Skeletal muscle cell (primary cell): ENCODE measurements around the gene MRPS27.
A peak's percentile ranks its signal among the peaks of the same experiment; 100 is the strongest.

Experiments
- DNase-seq: peaks from one replicate; pipeline ENCODE4 v3.0.0-alpha.2; 2010; ENCODE audit warnings: low read depth
- H3K4me3 ChIP-seq: 2 replicates; pipeline ENCODE4 v1.5.1; 2011; ENCODE audit warnings: low read depth, mild to moderate bottlenecking, control low read depth, low read length, moderate library complexity

Gene MRPS27

GRCh38 chr5:72213482-72213881 lies 106.6 kb downstream of the MRPS27 start:
- H3K4me3 ChIP-seq, result no peak overlapping the region
- DNase-seq, result no peak

DNA sequence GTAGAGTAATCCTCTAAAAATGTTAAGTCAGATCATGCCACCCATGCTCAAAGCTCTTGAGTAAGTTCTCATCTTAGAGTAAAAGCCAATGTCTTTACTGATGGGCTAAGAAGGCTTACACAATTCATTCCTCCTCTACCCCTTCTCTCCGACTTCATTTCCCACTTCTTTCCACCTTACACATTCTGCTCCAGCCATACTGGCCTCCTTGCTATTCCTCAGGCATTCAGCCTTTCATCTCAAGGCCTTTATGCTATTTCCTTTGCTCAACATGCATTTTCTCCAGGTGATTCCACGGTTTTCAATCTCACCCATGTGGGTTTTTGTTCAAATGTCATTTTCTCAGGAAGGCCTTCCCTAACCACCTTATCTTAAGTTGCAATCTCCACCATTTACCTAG lies 107.9 kb downstream of the MRPS27 start:
- DNase-seq, result no peak
- H3K4me3 ChIP-seq, result no peak overlapping the region

GRCh38 chr5:72210888-72211678 lies 109.0 kb downstream of the MRPS27 start:
- peak; percentile 75 for DNase-seq
- no peak overlapping the region for H3K4me3 ChIP-seq

GRCh38 chr5:72209147-72210115 lies 110.6 kb downstream of the MRPS27 start:
- no peak for DNase-seq
- no peak overlapping the region for H3K4me3 ChIP-seq

GRCh38 chr5:72208324-72208926 lies 111.6 kb downstream of the MRPS27 start:
- no peak for DNase-seq

GRCh38 chr5:72206994-72207393 lies 113.0 kb downstream of the MRPS27 start:
- no peak for DNase-seq
- no peak overlapping the region for H3K4me3 ChIP-seq

More at GRCh38 chr5:72208324-72208926, 111.6 kb downstream of the MRPS27 start:
- H3K4me3 ChIP-seq, result no peak overlapping the region

GRCh38 chr5:72206160-72206559 lies 113.9 kb downstream of the MRPS27 start:
- H3K4me3 ChIP-seq, result no peak overlapping the region
- no peak for DNase-seq

DNA sequence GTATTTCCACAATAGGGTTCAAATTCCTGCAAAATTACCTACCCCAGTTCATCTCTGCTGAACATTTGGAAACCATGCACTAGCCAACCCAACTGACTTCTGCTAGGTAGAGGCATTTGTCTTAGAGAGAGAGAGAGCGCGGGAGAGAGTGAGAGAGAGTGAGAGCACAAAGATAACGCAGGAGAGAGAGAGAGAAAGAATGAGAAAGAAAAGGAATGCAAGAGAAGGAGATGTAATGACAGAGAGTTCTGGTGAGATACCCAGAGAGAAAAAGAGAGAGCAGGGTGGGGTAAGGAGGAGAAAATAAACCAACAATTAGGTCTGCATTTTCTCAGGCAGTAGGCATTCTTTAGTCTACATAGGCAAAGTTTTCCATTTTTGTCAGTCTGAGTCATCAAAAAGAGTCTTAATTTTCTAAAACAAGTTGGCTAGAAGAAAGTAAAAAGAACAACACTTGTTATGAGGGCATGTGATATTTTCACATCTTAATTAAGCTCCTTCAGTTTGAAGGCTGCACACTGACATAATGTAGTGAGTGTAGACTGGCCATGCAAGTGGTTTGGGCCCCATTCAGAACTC lies 114.5 kb downstream of the MRPS27 start:
- DNase-seq, result no peak
- no peak overlapping the region for H3K4me3 ChIP-seq

DNA sequence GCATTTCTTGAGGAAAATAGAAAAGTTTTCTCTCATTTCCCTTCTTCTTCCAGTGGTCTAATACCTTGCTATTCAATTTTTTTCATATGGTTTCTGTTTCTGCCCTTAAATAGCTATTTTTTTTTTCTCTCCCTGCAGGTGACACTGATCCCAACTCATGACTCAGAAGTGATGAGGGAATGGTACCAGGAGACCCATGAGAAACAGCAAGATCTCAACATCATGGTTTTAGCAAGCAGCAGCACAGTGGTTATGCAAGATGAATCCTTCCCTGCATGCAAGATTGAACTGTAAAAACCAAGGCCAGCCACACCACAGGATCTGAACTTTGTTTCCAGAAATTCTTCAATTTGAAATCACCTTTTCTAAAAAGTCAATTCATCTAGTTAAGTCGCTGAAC lies 115.1 kb downstream of the MRPS27 start:
- DNase-seq, result no peak
- no peak overlapping the region for H3K4me3 ChIP-seq

DNA sequence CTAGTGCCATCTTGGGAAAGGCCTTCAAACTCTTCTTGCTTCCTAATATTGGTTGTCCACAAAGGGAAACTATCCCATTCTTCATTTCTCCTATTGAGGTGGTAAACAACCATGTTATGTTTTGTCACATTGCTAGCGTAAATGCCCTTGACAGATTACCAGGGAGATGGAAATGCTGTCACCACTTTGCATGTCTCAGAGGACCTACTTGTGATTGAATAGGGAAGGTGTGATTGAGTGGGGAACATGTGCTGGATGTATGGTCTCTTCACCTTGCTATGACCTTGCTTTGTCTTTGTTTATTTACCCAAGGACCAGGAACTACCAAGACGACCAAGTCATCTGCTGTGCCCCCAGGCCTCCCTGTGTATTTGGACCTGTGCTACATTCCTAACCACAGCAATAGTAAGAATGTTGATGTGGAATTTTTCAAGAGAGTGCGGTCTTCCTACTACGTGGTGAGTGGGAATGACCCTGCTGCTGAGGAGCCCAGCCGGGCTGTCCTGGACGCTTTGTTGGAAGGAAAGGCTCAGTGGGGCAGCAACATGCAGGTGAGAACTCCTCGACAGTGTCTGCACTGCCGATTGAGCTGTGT lies 116.7 kb downstream of the MRPS27 start:
- no peak for DNase-seq
- no peak overlapping the region for H3K4me3 ChIP-seq

- no peak overlapping the region for H3K4me3 ChIP-seq
- DNase-seq, result no peak
Measured at GRCh38 chr5:72202331-72202825, 117.7 kb downstream of the MRPS27 start.

DNA sequence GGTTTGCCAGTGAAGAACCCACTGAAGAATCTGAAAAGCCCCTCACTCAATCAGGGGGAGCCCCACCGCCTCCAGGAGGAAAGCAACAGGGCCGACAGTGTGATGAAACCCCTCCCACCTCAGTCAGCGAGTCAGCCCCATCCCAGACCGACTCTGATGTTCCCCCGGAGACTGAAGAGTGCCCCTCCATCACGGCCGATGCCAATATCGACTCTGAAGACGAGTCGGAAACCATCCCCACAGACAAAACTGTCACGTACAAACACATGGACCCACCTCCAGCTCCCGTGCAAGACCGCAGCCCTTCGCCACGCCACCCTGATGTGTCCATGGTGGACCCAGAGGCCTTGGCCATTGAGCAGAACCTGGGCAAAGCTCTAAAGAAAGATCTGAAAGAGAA lies 120.4 kb downstream of the MRPS27 start:
- no peak for DNase-seq
- H3K4me3 ChIP-seq, result no peak overlapping the region

DNA sequence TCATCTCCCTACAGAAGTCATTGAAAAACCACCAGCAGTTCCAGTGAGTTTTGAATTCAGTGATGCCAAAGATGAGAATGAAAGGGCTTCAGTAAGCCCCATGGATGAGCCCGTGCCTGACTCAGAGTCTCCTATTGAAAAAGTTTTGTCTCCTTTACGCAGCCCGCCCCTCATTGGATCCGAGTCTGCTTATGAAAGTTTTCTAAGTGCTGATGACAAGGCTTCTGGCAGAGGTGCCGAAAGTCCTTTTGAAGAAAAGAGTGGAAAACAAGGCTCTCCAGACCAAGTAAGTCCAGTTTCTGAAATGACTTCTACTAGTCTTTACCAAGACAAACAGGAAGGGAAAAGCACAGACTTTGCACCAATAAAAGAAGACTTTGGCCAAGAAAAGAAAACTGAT lies 122.6 kb downstream of the MRPS27 start:
- no peak for DNase-seq
- no peak overlapping the region for H3K4me3 ChIP-seq

DNA sequence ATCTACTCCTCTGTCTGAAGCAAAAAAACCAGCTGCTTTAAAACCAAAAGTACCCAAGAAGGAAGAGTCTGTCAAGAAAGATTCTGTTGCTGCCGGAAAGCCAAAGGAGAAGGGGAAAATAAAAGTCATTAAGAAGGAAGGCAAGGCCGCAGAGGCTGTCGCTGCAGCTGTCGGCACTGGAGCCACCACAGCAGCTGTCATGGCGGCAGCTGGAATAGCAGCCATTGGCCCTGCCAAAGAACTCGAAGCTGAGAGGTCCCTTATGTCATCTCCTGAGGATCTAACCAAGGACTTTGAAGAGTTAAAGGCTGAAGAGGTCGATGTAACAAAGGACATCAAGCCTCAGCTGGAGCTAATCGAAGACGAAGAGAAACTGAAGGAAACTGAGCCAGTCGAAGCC lies 124.5 kb downstream of the MRPS27 start:
- H3K4me3 ChIP-seq, result no peak overlapping the region
- DNase-seq, result no peak

DNA sequence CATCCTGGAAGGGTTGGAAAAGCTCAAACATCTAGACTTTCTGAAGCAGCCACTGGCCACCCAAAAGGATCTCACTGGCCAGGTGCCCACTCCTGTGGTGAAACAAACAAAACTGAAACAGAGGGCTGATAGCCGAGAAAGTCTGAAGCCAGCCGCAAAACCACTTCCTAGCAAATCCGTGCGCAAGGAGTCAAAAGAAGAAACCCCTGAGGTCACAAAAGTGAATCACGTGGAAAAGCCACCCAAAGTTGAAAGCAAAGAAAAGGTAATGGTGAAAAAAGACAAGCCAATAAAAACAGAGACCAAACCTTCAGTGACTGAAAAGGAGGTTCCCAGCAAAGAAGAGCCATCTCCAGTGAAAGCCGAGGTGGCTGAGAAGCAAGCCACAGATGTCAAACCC lies 125.2 kb downstream of the MRPS27 start:
- DNase-seq, result no peak
- no peak overlapping the region for H3K4me3 ChIP-seq

- DNase-seq, result no peak
- no peak overlapping the region for H3K4me3 ChIP-seq
Measured at GRCh38 chr5:72191404-72191803, 128.6 kb downstream of the MRPS27 start.

- DNase-seq, result no peak
- H3K4me3 ChIP-seq, result no peak overlapping the region
Measured at GRCh38 chr5:72189146-72189545, 130.9 kb downstream of the MRPS27 start.

DNA sequence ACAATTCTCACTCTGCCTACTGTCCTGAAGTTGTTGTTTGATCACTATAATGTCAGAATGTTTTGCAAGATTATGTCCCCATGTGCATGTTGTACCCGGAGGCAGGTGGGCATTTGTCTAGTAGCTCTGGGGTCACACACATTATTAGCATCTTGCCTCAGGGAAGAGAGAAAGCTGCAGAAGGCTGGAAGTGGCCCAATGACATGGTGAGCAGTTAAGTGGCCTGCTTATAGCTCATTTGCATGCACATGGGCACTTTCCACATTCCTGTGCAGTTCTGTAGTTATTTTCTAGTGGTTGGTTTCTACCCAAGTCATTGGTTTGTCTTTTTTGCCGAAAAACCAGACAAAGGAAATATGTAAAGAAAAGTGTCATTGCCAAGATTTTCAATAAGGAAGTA lies 131.9 kb downstream of the MRPS27 start:
- DNase-seq, result no peak

DNA sequence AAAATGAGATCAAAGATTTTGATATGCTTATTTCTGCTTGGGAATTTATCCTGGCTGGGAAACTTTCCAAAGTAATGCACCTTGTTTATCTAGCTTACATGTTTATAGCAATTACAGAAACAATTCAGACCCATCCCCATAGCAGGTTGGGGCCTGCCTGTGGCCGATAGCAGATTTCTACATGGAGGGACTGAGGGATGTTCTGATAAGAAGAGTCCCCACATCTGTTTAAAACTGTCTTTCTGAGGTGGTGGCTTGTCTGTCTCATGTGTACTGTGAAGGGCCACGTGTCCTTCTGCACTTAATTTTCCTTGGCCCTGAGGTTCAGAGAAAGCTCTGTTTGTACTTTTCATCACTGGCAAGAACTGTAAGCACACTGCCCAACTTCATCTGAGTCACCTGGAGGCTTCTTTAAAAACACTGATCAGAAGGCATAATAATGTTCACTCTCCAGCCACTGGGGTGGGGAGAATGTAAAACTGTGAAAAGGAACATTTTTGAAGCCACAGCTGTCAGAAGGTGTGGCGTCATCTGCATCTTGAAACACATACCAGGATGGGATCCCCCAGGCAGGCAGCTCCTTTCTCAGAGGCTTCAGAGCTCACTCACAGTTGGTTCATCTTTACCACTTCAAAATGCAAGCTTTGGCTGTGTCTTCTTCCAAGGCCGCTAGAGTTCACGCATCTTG lies 132.5 kb downstream of the MRPS27 start:
- no peak overlapping the region for H3K4me3 ChIP-seq
- no peak for DNase-seq

More for the DNA sequence above, 131.9 kb downstream of the MRPS27 start:
- H3K4me3 ChIP-seq, result no peak overlapping the region
